ENCODE results near the gene HIGD1B. TPM values are rescaled to one million over a fixed set of nuclear protein-coding genes. Genes with fewer than 3 reads are reported as not detected.

The HIGD1B gene
- polyA plus RNA-seq, 3 donors = 2.1 to 16.2 (median 10.7) TPM

DNA sequence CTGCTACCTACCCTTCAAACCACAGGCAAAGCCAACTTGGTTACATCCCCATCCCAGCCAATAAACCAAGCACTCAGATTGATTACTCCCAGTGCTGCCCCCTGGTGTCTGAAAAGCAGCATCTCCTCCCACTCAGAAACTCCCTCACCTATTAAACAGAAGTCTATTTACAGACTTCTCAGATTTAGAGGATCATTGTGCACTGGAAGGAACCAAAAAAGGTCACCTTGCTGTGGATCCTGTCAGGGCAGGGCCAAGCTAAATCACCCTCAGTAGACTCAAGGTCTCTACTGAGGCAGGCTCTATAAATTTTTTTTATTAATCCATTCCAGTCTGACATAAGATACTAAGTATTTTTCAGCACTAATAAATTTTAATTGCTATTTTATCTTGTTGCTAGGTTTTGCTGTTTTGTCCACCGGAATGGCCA, 17.6 kb downstream of the HIGD1B start:
- 36 to 70% (median 45%) methylated on average over 1 of the region's 1 CpG for WGBS, 3 donors
- no peak overlapping the region for H3K27ac ChIP-seq (ENCODE audit: low read depth, low read length)

DNA sequence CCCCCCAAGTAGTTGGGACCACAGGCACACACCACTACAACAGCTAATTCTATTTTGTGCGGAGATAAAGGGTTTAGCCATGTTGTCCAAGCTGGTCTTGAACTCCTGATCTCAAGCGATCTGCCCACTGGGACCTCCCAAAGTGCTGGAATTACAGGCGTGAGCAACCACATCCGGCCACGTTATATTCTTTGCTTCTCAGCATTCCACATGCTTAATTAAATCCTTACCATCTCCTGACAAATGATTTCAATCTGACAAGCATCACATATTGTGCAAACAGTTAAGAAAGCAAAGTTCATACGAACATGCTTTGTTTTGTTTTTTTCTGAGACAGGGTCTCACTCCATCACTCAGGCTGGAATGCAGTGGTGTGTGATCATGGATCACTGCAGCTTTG, 18.2 kb downstream of the HIGD1B start:
- 82 to 92% (median 86%) methylated on average over 6 of the region's 6 CpGs for WGBS, 3 donors
- H3K27ac ChIP-seq (ENCODE audit: low read depth, low read length) = no peak overlapping the region

DNA sequence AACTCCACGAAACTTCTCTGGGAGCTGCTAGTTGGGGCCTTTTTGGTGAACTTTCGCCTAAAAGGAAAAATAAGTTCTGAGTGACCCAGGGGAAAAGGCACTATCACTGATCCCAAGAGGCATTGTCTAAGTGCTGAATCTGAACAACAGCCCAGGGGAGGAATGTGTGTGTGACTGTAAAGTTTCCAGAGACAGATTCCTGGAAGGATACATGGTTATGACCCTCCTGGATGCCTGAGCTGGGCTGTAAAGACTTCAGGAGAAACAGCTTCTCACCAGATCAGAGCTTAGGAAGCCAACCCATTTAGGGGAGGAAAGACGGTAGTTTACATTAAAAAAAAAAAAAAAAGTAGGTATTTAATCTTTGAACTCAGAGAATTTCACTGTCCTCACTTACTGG, 20.2 kb downstream of the HIGD1B start:
- WGBS, 3 donors = 80 to 87% (median 84%) methylated on average over 3 of the region's 3 CpGs
- no peak overlapping the region for H3K27ac ChIP-seq (ENCODE audit: low read depth, low read length)

DNA sequence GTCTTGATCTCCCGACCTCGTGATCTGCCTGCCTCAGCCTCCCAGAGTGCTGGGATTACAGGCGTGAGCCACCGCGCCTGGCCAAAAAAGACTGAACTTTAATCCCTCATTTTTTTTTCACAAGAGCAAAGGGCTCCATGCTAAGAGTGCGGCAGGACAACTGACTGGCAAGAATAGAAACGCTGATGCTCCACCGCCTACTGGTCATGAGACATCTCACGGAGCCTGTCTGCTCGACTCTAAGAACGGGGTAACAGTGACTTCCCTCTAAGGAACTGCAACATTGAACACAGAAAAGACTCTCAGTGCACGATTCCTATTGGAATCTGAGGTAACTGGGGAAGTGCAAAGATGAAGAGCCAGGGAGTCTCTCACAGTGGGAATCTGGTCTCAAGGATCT, 23.9 kb downstream of the HIGD1B start:
- H3K27ac ChIP-seq (ENCODE audit: low read depth, low read length) = no peak overlapping the region
- 95 to 96% (median 96%) methylated on average over 12 of the region's 12 CpGs for WGBS, 3 donors

DNA sequence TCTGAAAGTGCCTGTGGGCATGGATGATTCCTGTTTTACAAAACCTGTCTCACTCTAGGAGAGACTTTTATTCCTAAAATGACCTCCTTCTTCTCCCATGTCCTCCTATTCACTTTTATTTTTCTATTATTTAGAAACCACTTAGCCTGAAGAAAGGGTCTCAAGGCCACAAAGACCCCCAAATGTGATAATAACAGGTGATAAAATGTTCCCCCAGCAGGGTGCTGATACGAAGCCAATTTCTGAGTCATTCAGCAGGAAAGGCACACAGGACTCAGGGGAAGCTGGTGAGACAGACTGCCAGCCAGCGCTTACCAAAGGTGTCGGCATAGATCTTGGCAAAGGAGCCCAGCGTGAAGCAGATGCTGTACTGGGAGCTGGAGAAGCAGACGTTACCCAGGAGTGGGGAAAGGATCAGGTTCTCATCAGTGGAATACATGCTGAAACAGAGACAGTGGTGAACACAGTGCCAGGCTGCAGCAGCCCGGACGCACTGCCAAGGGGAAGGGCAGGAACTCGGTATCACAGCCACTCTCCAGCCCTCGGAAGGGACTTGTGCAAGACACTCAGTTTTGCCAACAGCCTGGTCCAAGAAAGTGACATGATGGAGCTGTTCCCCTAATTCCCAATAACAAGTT, 24.6 kb downstream of the HIGD1B start:
- 71 to 84% (median 71%) methylated on average over 9 of the region's 9 CpGs for WGBS, 3 donors
- no peak overlapping the region for H3K27ac ChIP-seq (ENCODE audit: low read depth, low read length)

DNA sequence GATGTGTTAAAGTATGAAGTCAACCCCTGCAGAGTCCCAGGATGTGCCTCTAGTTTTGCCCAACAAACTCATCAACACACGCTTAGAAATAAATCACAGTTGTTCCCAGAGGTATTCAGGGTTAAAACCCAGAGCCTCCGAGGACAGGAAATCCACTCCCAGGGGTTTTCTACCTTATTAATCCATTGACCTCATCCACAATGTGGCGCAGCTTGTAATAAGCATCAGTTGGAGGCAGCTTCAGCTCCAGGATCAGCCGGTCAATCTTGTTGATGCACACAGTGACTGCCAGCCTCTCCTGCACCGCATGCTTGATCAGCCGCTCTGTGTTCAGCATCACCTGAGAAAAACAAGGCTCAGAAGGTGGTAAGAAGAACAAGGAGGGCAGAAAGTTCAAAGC, 28.1 kb downstream of the HIGD1B start:
- no peak overlapping the region for H3K27ac ChIP-seq (ENCODE audit: low read depth, low read length)
- WGBS, 3 donors = 93 to 94% (median 93%) methylated on average over 6 of the region's 6 CpGs

DNA sequence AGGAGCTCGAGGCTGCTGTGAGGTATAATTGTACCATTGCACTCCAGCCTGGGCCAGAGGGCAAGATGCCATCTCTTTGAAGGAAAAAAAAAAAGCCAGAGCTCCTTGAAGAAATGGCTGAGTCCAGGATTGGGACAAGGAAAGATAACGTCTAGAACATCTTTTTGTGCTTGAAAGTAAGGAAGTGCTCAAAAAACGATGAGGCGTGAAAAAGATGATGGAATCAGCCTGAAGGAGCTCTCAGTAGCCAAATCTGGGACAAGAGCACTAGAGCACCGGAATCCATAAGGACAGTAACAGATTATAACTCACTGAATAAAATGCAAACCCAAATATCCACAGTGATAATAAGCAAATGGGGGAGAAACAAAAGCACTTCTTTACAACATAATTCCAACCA, 29.4 kb downstream of the HIGD1B start:
- WGBS, 3 donors = 85 to 89% (median 88%) methylated on average over 5 of the region's 5 CpGs
- no peak overlapping the region for H3K27ac ChIP-seq (ENCODE audit: low read depth, low read length)

DNA sequence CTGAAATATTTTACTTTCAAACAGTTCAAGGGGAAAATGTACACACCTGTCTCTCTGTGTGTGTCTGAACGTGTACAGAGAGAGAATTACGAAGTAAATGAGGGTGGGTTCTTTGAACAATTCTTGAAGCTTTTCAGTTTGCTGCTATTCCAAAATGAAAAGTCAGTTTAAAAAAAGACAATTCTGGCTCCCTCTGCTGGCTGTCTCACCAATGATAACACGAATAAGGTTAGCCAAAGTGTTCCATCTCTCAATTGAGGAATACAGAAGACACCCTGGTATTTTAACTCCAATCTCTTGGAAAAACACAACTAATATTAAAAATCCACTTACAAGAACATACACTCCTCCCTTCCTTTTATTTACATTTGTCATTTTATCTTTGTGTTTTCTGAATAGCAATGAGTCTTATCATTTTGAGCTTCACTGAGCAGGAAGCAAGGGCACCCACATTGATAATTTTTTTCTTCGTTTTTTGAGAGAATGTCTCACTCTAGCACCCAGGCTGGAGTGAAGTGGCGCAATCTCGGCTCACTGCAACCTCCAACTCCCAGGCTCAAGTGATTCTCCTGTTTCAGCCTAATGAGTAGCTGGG, 31.0 kb downstream of the HIGD1B start:
- no peak overlapping the region for H3K27ac ChIP-seq (ENCODE audit: low read depth, low read length)
- WGBS, 3 donors = 54 to 58% (median 55%) methylated on average over 6 of the region's 6 CpGs

DNA sequence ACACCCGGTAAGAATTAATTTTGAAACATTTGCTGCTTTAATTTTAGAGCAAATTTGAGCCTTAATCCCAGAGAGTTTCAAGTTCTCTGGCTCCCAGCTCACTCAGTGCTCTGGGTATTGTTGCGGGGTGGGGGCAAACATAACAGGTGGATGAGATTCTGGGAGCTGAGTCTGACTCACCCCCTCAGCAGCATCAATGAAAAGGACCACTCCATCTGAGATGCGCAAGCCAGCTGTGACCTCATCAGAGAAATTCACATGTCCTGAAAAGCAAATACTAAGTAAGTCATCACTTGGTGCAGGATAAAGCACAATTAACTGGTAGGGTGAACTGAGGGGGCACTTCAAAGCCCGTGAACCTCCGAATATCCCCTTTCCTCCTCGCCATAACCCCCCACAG, 31.7 kb downstream of the HIGD1B start:
- no peak overlapping the region for H3K27ac ChIP-seq (ENCODE audit: low read depth, low read length)
- 90 to 94% (median 94%) methylated on average over 6 of the region's 6 CpGs for WGBS, 3 donors

DNA sequence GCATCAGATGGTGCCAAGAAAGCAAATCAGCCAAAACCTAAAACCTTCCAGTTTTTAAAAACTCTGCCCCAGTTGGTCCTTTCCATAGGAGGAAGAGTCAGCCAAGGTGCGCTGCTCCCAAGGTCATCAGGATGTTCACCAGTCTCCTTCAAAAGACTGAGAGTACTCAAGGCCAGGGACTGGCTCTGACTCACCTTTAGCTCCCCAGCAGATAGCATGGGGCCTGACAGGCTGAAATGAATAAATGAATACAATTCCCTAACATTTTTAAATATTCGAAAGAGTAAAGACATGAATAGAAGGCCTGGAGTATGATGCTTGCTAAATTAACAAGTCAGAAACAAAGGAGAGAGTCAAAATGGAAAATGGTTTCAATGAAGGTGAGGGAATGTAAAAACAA, 32.4 kb downstream of the HIGD1B start:
- no peak overlapping the region for H3K27ac ChIP-seq (ENCODE audit: low read depth, low read length)
- WGBS, 3 donors = 78 to 99% (median 96%) methylated on average over 2 of the region's 2 CpGs

DNA sequence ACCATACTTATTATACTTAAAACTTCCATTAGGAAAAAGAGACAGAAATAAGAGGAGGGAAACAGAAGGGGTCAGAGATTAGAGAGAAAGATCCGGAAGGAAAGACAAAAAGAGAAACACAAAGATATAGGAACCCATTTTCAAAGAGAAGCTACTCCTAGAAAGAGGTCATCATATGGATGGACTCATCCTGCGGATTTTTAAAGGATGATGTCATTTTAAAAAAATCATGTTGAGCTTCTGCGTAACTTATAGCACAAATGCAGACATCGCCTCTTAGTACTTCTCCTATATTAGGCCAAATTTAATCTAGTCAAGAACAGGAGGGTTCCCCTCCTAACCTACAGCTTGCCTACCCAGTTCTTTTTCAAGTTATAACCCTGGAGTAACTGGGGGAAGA, 33.5 kb downstream of the HIGD1B start:
- no peak overlapping the region for H3K27ac ChIP-seq (ENCODE audit: low read depth, low read length)
- 87 to 89% (median 87%) methylated on average over 4 of the region's 4 CpGs for WGBS, 3 donors

DNA sequence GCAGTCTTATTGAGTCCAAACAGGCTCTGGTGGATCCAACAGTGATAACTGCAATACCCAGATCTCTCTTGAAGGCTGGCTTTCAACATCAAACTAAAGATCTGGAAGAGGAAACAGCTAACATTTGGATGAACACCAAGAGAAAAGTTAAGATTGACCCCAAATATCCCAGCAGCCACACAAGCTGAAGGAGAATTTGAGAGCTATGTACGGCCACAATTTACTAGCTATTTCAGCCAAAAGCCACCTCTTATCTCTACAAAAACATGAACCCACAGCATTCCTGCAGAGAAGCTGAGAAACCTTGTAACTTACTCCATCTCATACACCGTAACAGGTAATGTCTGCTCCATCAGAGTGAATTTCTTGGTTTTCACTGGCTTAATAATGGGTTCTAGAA, 37.3 kb downstream of the HIGD1B start:
- WGBS, 3 donors = 92 to 97% (median 95%) methylated on average over 2 of the region's 2 CpGs
- H3K27ac ChIP-seq (ENCODE audit: low read depth, low read length) = no peak overlapping the region

DNA sequence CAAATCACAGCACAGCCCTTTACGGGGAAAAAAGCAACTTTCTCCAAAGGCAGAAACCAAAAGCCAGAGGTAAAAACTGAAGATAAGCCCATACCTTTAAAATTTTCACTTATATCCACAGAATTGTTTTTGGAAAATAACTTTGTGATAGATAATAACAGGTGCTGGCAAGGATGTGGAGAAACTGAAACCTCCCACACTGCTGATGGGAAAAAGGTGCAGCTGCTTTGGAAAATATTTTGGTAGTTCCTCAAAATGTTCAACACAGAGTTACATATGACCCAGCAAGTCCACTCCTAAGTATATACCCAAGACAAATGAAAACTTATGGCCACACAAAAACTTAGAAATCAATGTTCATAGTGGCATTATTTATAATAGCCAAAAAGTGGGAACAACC, 39.3 kb downstream of the HIGD1B start:
- H3K27ac ChIP-seq (ENCODE audit: low read depth, low read length) = no peak overlapping the region
- 78 to 87% (median 81%) methylated on average over 1 of the region's 1 CpG for WGBS, 3 donors

DNA sequence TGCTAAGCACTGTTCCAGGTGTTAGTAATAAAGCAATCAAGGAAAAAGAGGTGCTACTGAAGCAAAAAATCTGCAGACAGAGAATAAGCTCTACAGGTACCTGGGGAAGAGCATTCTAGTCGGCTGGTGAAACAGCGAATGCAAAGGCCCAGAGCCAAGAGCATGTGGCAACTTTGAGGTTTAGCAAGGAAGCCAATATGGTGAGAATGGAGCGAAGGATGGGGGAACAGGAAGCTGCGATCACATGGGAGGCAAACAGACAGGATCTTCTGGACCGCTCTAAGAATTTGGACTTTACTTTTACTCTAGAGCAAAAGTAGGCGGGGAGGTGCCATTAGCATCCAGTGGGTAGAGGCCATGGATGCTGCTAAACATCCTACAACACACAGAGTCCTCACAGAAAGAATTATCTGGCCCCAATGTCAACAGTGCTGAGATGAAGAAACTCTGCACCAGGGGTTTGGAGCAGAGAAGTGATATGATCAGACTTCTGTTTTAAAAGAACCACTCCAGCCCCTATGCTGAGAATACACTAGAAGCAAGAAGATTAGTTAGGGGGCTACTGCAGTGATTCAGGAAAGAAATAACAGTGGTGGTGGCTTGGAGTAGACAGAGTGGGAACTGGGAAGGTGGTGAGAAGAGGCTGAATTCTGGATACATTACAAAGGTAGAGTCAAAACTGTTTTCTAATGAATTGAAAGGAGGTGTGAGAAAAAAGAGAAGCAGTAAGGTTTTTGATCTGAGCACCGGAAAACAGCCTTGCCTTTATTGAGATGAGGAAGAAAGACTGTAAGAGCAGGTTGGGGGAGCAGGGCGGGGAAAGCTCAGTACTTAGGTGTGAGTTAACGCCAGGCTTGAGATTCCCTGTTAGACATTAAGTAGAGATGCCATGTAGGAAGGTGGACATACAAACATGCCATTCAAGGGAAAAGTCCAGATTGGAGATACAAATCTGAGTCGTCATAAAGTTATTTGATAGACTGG, 40.6 kb downstream of the HIGD1B start:
- no peak overlapping the region for H3K27ac ChIP-seq (ENCODE audit: low read depth, low read length)
- 54 to 82% (median 54%) methylated on average over 10 of the region's 10 CpGs for WGBS, 3 donors

DNA sequence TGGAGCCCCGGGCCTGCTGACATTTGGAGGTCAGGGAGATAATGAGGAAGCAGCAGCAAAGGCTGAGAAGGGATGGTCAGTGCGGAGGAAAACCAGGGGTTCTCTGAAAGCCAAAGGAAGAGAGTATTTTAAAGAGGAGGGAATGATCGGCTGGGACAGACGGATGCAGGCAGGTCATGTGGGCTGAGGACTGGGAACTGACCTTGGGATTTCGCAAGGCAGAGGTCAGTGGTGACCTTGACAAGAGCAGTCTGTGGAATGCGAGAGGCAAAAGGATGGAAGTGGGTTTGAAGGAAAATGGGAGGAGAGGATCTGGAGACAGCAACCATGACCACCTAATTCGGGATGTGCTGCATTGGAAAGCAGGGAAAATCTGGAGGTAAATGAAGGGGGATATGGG, 41.3 kb downstream of the HIGD1B start:
- no peak overlapping the region for H3K27ac ChIP-seq (ENCODE audit: low read depth, low read length)
- WGBS, 3 donors = 48 to 71% (median 68%) methylated on average over 7 of the region's 7 CpGs

DNA sequence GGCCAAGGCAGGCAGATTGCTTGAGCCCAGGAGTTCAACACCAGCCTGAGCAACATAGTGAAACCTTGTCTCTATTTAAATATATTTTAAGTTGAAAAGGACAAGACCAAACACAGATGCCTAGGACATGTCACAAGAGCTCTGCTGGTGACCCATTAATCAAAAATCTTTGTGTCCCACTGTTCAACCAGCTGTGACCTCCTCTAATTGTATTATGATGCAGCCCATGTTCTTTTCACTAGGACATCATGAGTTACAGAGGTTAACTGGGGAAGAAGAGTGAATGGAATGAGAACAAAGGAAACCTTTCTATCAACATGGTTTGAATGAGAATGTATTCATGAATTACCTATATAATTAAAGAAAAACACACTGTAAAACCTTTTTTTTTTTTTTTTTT, 44.6 kb downstream of the HIGD1B start:
- H3K27ac ChIP-seq (ENCODE audit: low read depth, low read length) = no peak overlapping the region

DNA sequence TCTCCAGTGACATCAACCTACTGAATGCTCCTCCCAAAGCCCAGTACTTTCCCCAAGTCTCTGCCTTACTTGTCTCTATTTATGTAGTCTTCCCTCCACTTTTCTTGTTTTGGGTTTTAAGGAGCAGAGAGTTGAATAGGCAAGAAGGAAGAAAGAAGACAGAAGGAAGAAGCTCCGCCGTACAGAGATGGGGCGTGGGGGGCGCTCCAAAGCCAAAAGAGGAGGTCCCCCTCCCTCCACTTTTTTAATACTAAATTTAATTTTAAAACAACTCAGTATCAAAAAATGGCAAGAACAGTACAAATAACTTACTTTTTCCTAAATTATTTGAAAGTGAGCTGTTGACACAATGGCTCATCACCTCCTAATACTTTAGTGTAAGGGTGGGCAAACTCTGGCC, 47.0 kb downstream of the HIGD1B start:
- H3K27ac ChIP-seq (ENCODE audit: low read depth, low read length) = no peak overlapping the region
- WGBS, 3 donors = 85 to 97% (median 95%) methylated on average over 4 of the region's 4 CpGs

DNA sequence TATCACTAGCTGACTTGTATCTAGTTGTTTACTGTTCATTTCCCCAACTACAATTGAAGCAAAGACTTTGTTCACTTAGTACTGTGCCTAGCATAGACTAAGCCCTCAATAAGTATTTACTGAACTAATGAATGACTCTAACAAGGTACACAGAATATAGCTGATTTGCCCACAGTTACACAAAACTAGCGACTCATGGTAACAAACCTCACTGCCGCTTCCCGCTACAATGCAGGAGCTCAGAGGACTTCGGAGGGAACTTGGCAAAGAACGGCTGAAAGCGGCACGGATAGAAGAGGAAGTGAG, 51.0 kb downstream of the HIGD1B start:
- peak overlapping the region; percentile 36 for H3K27ac ChIP-seq (ENCODE audit: low read depth, low read length)
- 0 to 1% (median 0%) methylated on average over 7 of the region's 7 CpGs for WGBS, 3 donors

DNA sequence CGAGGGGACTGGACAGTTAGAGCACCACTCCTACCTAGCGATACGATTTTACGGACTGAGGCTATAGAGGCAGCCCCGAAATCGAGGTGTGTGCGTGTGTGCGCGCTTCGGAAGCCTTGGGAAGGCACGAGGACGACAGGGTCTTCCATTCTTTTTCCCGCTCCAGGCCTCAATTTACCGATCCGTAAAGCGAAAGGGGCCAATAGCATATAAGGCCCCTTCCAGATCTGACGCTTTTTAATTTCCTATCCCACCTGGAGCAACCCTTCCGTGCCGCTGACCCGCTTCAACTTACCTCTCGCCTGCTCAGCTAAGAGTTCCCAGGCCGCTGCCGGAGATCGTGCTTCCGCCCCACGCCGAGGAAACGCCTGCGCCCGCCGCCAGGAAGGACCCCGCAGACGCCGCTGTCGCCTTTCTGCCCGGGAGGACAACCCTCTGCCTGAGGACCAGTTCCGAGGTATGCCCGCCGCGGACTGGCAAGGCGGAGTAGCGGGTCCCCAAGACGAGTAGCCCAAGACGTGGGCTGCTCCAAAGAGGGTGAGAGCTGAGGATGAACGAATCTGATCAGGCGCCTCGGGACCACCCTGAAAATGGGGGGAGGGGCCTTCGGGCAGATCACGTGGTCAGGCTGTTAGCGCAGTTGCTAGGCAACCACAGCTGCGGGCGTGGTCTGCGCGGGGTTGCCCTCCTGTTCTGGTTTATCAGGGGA, 51.5 kb downstream of the HIGD1B start, which contains the start of gene EFTUD2:
Gene EFTUD2 (minus strand): TSS at position 372 of the 709 bp plus-strand sequence. CDS start 4,924 bp downstream, outside the sequence.
- WGBS, 3 donors = 0% methylated on average over 54 of the region's 54 CpGs
- peak within 1 kb of the TSS; percentile 36 for H3K27ac ChIP-seq (ENCODE audit: low read depth, low read length)
